K562 (cell line): Measurements from ENCODE around the gene MBP. TPM values are rescaled to one million over a fixed set of nuclear protein-coding genes. Genes with fewer than 3 reads are reported as not detected.

Experiments used
- ATAC-seq: fragments of 200-7000 bp; cut with Tn5 transposase; 3 replicates; pipeline ENCODE4 v1.9.1; 2020; ENCODE audit warnings: moderate library complexity
- BruUV-seq: library from RNA; stranded (reverse); fragments of 400-500 nt; replicated peaks from 2 replicates; lab custom pipeline; 2021; lab: Mats Ljungman, UMichigan
- CTCF ChIA-PET: fragments of 300-600 bp; formaldehyde crosslinking; extraction: SDS; loops from one replicate; lab custom pipeline; 2021; ENCODE audit warnings: low intra/inter-chr PET ratio; lab: Yijun Ruan, JAX
- POLR2A ChIA-PET: fragments of 300-600, 350-650 bp; sonication (Branson Sonifier 250); formaldehyde crosslinking; extraction: SDS; loops from one replicate; lab custom pipeline; 2021; ENCODE audit warnings: antibody characterized with exemption, inconsistent platforms; lab: Yijun Ruan, JAX
- DNase-seq, 4 experiments: peaks; one replicate each; pipeline versions ENCODE4 v3.0.0 to v3.0.0-alpha.2; 2011 to 2018; ENCODE audit warnings: low spot score in 3 of 4, mixed read lengths in 3 of 4; ENCODE audit errors: extremely low read depth in 1 of 4
- FAIRE-seq: peaks from 2 replicates; lab custom pipeline; 2011; peaks lifted over from hg19 to GRCh38; lab: Jason Lieb, UNC
- H2AFZ ChIP-seq: 2 replicates; pipeline ENCODE4 v1.6.0; 2011; ENCODE audit warnings: low read depth, low read length, control low read depth, inconsistent platforms
- H3K27ac ChIP-seq: fragments of 200-600 bp; 3 replicates; pipeline ENCODE4 v1.8.0; 2011; ENCODE audit warnings: low read depth, mild to moderate bottlenecking, control low read depth, inconsistent platforms, low read length, moderate library complexity, mixed read lengths; ENCODE audit errors: extremely low read depth
- H3K27me3 ChIP-seq, 2 experiments: fragments of 300-600 bp in 1 of 2; 2 replicates in 1 of 2; 3 replicates in 1 of 2; pipeline versions ENCODE4 v1.6.0 to v1.8.0; 2011; ENCODE audit warnings: inconsistent platforms in 2 of 2, low read length in 2 of 2, mild to moderate bottlenecking in 1 of 2, mixed read lengths in 1 of 2, moderate library complexity in 1 of 2; ENCODE audit not compliant: control insufficient read depth in 2 of 2, insufficient read depth in 2 of 2
- H3K36me3 ChIP-seq: fragments of 300-600 bp; 3 replicates; pipeline ENCODE4 v1.8.0; 2011; ENCODE audit warnings: mild to moderate bottlenecking, low read length, inconsistent platforms; ENCODE audit not compliant: control insufficient read depth, insufficient read depth
- H3K4me1 ChIP-seq, 2 experiments: fragments of 200-600 bp in 1 of 2; replicated peaks in 1 of 2; 2 replicates in 1 of 2; 3 replicates in 1 of 2; pipeline versions ENCODE4 v1.5.1 to v1.8.0; 2011; ENCODE audit warnings: inconsistent platforms in 2 of 2, low read length in 2 of 2, mild to moderate bottlenecking in 1 of 2, mixed read lengths in 1 of 2, moderate library complexity in 1 of 2; ENCODE audit not compliant: control insufficient read depth in 2 of 2, insufficient read depth in 2 of 2
- H3K4me2 ChIP-seq: 2 replicates; pipeline ENCODE4 v1.6.1; 2011; ENCODE audit warnings: low read length, control low read depth, inconsistent platforms, mixed read lengths; ENCODE audit not compliant: insufficient read depth
- H3K4me3 ChIP-seq: fragments of 200-600 bp; sonication (generic), shearing (Covaris generic); 2 replicates; pipeline ENCODE4 v1.5.1; 2016; ENCODE audit warnings: control low read depth, inconsistent platforms
- H3K79me2 ChIP-seq: fragments of 200-600 bp; 3 replicates; pipeline ENCODE4 v1.8.0; 2011; ENCODE audit warnings: low read length, inconsistent platforms; ENCODE audit not compliant: control insufficient read depth, insufficient read depth
- H3K9ac ChIP-seq, 2 experiments: 2 replicates each; pipeline versions ENCODE4 v1.6.0 to v1.6.1; 2011; ENCODE audit warnings: low read depth in 2 of 2, low read length in 2 of 2, control low read depth in 1 of 2, inconsistent platforms in 1 of 2, mild to moderate bottlenecking in 1 of 2, mixed read lengths in 1 of 2; ENCODE audit not compliant: insufficient read depth in 1 of 2
- H3K9me1 ChIP-seq: one replicate; pipeline ENCODE4 v1.6.0; 2011; ENCODE audit warnings: inconsistent platforms, mild to moderate bottlenecking, low read length, moderate library complexity; ENCODE audit not compliant: control insufficient read depth, insufficient read depth
- H3K9me3 ChIP-seq: replicated peaks from 2 replicates; pipeline ENCODE4 v1.5.1; 2011; ENCODE audit warnings: low read depth, low read length, inconsistent platforms; ENCODE audit not compliant: control insufficient read depth, insufficient read depth
- H4K20me1 ChIP-seq: replicated peaks from 2 replicates; pipeline ENCODE4 v1.6.1; 2011; ENCODE audit warnings: low read length, inconsistent platforms, mixed read lengths; ENCODE audit not compliant: control insufficient read depth, insufficient read depth
- ATF3 ChIP-seq, 2 experiments: fragments of 450-650 bp in 1 of 2; sonication (generic) in 1 of 2; formaldehyde crosslinking in 1 of 2; IDR thresholded peaks in 1 of 2; conservative IDR thresholded peaks in 1 of 2; 2 replicates each; pipeline versions ENCODE4 v1.6.1 to v1.8.1; 2016 to 2023; ENCODE audit warnings: mild to moderate bottlenecking in 2 of 2, moderate library complexity in 2 of 2, inconsistent platforms in 1 of 2, missing genetic modification reagents in 1 of 2
- ATF7 ChIP-seq: fragments of 450-650 bp; IDR thresholded peaks from 2 replicates; pipeline ENCODE4 v1.7.1; 2014; ENCODE audit warnings: mild to moderate bottlenecking, moderate library complexity
- ESRRB ChIP-seq: fragments of 250-450 bp; sonication (Bioruptor Pico); IDR thresholded peaks from 2 replicates; pipeline ENCODE4 v1.5.0; 2020; ENCODE audit warnings: mild to moderate bottlenecking, moderate library complexity, borderline replicate concordance
- GATA2 ChIP-seq: sonication (generic); formaldehyde crosslinking; IDR thresholded peaks from 2 replicates; pipeline ENCODE4 v1.4.0; 2020; ENCODE audit warnings: mild to moderate bottlenecking, missing genetic modification reagents
- HES1 ChIP-seq: fragments of 450-650 bp; IDR thresholded peaks from 2 replicates; pipeline ENCODE4 v1.6.1; 2016; ENCODE audit warnings: low read depth, mild to moderate bottlenecking, moderate library complexity
- KLF16 ChIP-seq: IDR thresholded peaks from 2 replicates; pipeline ENCODE4 v1.6.1; 2016; ENCODE audit warnings: antibody characterized with exemption
- MAFG ChIP-seq: fragments of 450-650 bp; conservative IDR thresholded peaks from 2 replicates; pipeline ENCODE4 v1.6.1; 2016; ENCODE audit warnings: missing genetic modification characterization, missing compliant biosample characterization
- MYBL2 ChIP-seq, 2 experiments: fragments of 450-650 bp in 1 of 2; sonication (generic) in 1 of 2; formaldehyde crosslinking in 1 of 2; IDR thresholded peaks; 2 replicates each; pipeline versions ENCODE4 v1.6.1 to v1.8.1; 2017 to 2022; ENCODE audit warnings: borderline replicate concordance in 1 of 2, inconsistent platforms in 1 of 2, low read depth in 1 of 2, mild to moderate bottlenecking in 1 of 2, missing genetic modification reagents in 1 of 2, moderate library complexity in 1 of 2
- PCBP1 ChIP-seq: fragments of 200-400 bp; formaldehyde crosslinking; IDR thresholded peaks from 2 replicates; pipeline ENCODE4 v1.6.1; 2018; ENCODE audit warnings: mild to moderate bottlenecking, low read depth, low read length; ENCODE audit not compliant: poor library complexity, severe bottlenecking
- PHF21A ChIP-seq: fragments of 450-650 bp; IDR thresholded peaks from 2 replicates; pipeline ENCODE4 v1.6.1; 2017; ENCODE audit warnings: low read depth, borderline replicate concordance
- RCOR1 ChIP-seq, 2 experiments: IDR thresholded peaks; 2 replicates each; pipeline ENCODE4 v1.6.1; 2012; ENCODE audit warnings: low read depth in 2 of 2, low read length in 2 of 2, borderline replicate concordance in 1 of 2, improper control_type of control experiment in 1 of 2
- TGIF2 ChIP-seq: sonication (generic); formaldehyde crosslinking; IDR thresholded peaks from 2 replicates; pipeline ENCODE4 v1.8.1; 2022; ENCODE audit warnings: mild to moderate bottlenecking, missing genetic modification reagents, moderate library complexity
- THRA ChIP-seq: fragments of 450-650 bp; IDR thresholded peaks from 2 replicates; pipeline ENCODE4 v1.6.1; 2017; ENCODE audit warnings: mild to moderate bottlenecking, moderate library complexity
- ZBTB34 ChIP-seq: fragments of 250-450 bp; sonication (Bioruptor Pico); IDR thresholded peaks from 2 replicates; pipeline ENCODE4 v1.8.0; 2021; ENCODE audit warnings: mild to moderate bottlenecking, moderate library complexity
- ZKSCAN1 ChIP-seq: fragments of 150-350 bp; IDR thresholded peaks from 2 replicates; pipeline ENCODE4 v1.6.1; 2016; ENCODE audit warnings: low read depth, low read length
- ZNF24 ChIP-seq: fragments of 450-650 bp; IDR thresholded peaks from 2 replicates; pipeline ENCODE4 v1.6.1; 2016
- ZNF77 ChIP-seq: fragments of 250-450 bp; sonication (Bioruptor Pico); IDR thresholded peaks from 2 replicates; pipeline ENCODE4 v1.5.0; 2020
- WGBS: fragments of 100-300 bp; shearing (Covaris generic); methylation state at CpG from one replicate; pipeline ENCODE4 v1.1.6; 2016; ENCODE audit warnings: low coverage, mixed read lengths; ENCODE audit not compliant: insufficient coverage; ENCODE audit errors: missing lambda C conversion rate; 5-methylcytosine and 5-hydroxymethylcytosine counted together
- in situ Hi-C: fragments of 300-500 bp; cut with MboI; formaldehyde crosslinking; loops from 4 replicates; pipeline ENCODE4 v1.15.0; 2018; ENCODE audit warnings: inconsistent platforms, mixed read lengths
- intact Hi-C: fragments of 100-400 bp; cut with micrococcal nuclease; formaldehyde crosslinking; loops from 2 replicates; pipeline ENCODE4 v1.14.2; 2022
- polyA plus RNA-seq, 8 experiments: library from polyadenylated mRNA; depleted of rRNA in 4 of 8; stranded (reverse) in 5 of 8; unstranded in 3 of 8; fragments of >200 nt; fragmentation: Nextera tagmentation in 2 of 8; fragmentation: Illumina TruSeq in 1 of 8; extraction: Ambion mirVana in 2 of 8; extraction: Trizol in 1 of 8; gene quantifications; 2 replicates each; pipeline versions ENCODE4 v1.2.1 to v1.2.3, GENCODE V29; 2011 to 2014; ENCODE audit warnings: inconsistent platforms in 1 of 8, missing spikeins in 1 of 8
- total RNA-seq, 7 experiments: library from RNA; depleted of rRNA in 6 of 7; stranded (reverse); fragments of >200 nt in 6 of 7; fragmentation: Illumina TruSeq in 2 of 7; extraction: Trizol in 2 of 7; gene quantifications; 2 replicates each; pipeline versions ENCODE4 v1.2.1 to v1.2.3, GENCODE V29; 2011 to 2021; ENCODE audit warnings: low replicate concordance in 1 of 7

MBP gene
- total and polyA plus RNA-seq, 9 of the 15 experiments (the other 6 are each of a cell fraction or from before 2014, with no cell fraction given), result 0.09 TPM; not detected in 8

- DNase-seq, result no peak
- POLR2A ChIA-PET, result no interaction called here
- Histone ChIP-seq H3K9ac (no peak overlapping the region), H2AFZ (no peak overlapping the region), H3K4me3 (no peak overlapping the region), H3K4me1 (no peaks in the 10 kb centered on the region), H3K9me3 (no peaks in the 10 kb centered on the region), H4K20me1 (no peaks in the 10 kb centered on the region), H3K9me1 (no peaks in the 10 kb centered on the region), H3K79me2 (no peaks in the 10 kb centered on the region), H3K27ac (no peak overlapping the region), H3K4me2 (no peak overlapping the region), H3K27me3 (peaks cover 8 to 44% of the 10 kb centered on the region in 2 experiments; a peak in 3 of 5 replicates), H3K36me3 (no peaks in the 10 kb centered on the region)
- CTCF ChIA-PET, result no interaction called here
- intact Hi-C loops, result no loop called here
- no TSS peak for BruUV-seq
- 0% methylated on average over 10 of the region's 11 CpGs for WGBS
- in situ Hi-C loops, result no loop called here
- ATAC-seq, result no peak
- FAIRE-seq, result no peak
- TF ChIP-seq KLF16, result no peak
- TF ChIP-seq TGIF2 (CRISPR knock-in tag), result no peak
- TF ChIP-seq ESRRB, result no peak
- no peak for TF ChIP-seq ZNF77 (CRISPR knock-in tag)
- TF ChIP-seq PHF21A, result no peak
- no peak for TF ChIP-seq THRA
- no peak for TF ChIP-seq HES1
- TF ChIP-seq ZNF24, result no peak
- TF ChIP-seq ZKSCAN1, result no peak
- TF ChIP-seq PCBP1, result no peak
- TF ChIP-seq ZBTB34 (CRISPR knock-in tag), result no peak
- no peak for TF ChIP-seq GATA2
- no peak for TF ChIP-seq RCOR1 (IDR thresholded peaks at IDR 0.05; ENCODE audit: borderline replicate concordance in 1 of 2, low read depth in 2 of 2, low read length in 2 of 2)
- no peak for TF ChIP-seq ATF3 (IDR thresholded peaks at IDR 0.05)
- no peak for TF ChIP-seq ATF3 (CRISPR knock-in tag; conservative IDR thresholded peaks at IDR 0.05)
- TF ChIP-seq MYBL2 (IDR thresholded peaks at IDR 0.05; ENCODE audit: low read depth), result no peak
- TF ChIP-seq MYBL2 (CRISPR knock-in tag; IDR thresholded peaks at IDR 0.05; ENCODE audit: borderline replicate concordance), result no peak
- no peak for TF ChIP-seq MAFG (tag)
- TF ChIP-seq ATF7, result no peak
Measured at GRCh38 chr18:77166523-77166922, 33.9 kb upstream of the MBP start.
